NCI-H2107 (cell line): ENCODE results near the gene CLK3.
A peak's percentile ranks its signal among the peaks of the same experiment; 100 is the strongest.
"Not testable (repeated sequence)": the region's sequence is repeated elsewhere in the genome, so short reads cannot be mapped to it uniquely, and the experiment has no call there.

Experiments
- DNase-seq: peaks from one replicate; lab custom pipeline; 2025; lab: John Stamatoyannopoulos, UW

The CLK3 gene

GRCh38 chr15:74615508-74616365, at the start of gene CLK3:
CLK3 (plus strand) TSS chr15:74615836; CDS start chr15:74619197, 3,361 bp downstream.
- DNase-seq, result peak; percentile 75

GRCh38 chr15:74568594-74568993, 47.0 kb upstream of the CLK3 start:
- no peak for DNase-seq

- no peak for DNase-seq
These were observed 45.9 kb upstream of the CLK3 start for GRCh38 chr15:74569731-74570070.

GRCh38 chr15:74571191-74571590, 44.4 kb upstream of the CLK3 start:
- DNase-seq, result no peak

- no peak for DNase-seq
These were observed 41.6 kb upstream of the CLK3 start for GRCh38 chr15:74573987-74574386.

- DNase-seq, result no peak
These were observed 37.1 kb upstream of the CLK3 start for GRCh38 chr15:74578496-74578994.

GRCh38 chr15:74579001-74579400, 36.6 kb upstream of the CLK3 start:
- DNase-seq, result no peak

- no peak for DNase-seq
These were observed 34.9 kb upstream of the CLK3 start for GRCh38 chr15:74580538-74581350.

- no peak for DNase-seq
These were observed 31.4 kb upstream of the CLK3 start for GRCh38 chr15:74584204-74584603.

GRCh38 chr15:74584779-74585178, 30.9 kb upstream of the CLK3 start:
- DNase-seq, result peak; percentile 10

GRCh38 chr15:74585191-74585590, 30.4 kb upstream of the CLK3 start:
- DNase-seq, result no peak

GRCh38 chr15:74585857-74586256, 29.8 kb upstream of the CLK3 start:
- DNase-seq, result no peak

GRCh38 chr15:74589826-74590225, 25.8 kb upstream of the CLK3 start:
- no peak for DNase-seq

GRCh38 chr15:74592222-74592621, 23.4 kb upstream of the CLK3 start:
- DNase-seq, result no peak

GRCh38 chr15:74593122-74593521, 22.5 kb upstream of the CLK3 start:
- DNase-seq, result no peak

- no peak for DNase-seq
These were observed 21.2 kb upstream of the CLK3 start for GRCh38 chr15:74594455-74594854.

- DNase-seq, result no peak
These were observed 20.4 kb upstream of the CLK3 start for GRCh38 chr15:74595271-74595670.

- DNase-seq, result not testable (repeated sequence)
These were observed 18.9 kb upstream of the CLK3 start for GRCh38 chr15:74596736-74597135.

- not testable (repeated sequence) for DNase-seq
These were observed 18.4 kb upstream of the CLK3 start for GRCh38 chr15:74597146-74597705.

- peak; percentile 51 for DNase-seq
These were observed 17.4 kb upstream of the CLK3 start for GRCh38 chr15:74598126-74598842.

GRCh38 chr15:74599156-74599555, 16.5 kb upstream of the CLK3 start:
- no peak for DNase-seq
